GM12878 (cell line): ENCODE measurements around the gene HIVEP3. TPM values are rescaled to one million over a fixed set of nuclear protein-coding genes. Genes with fewer than 3 reads are reported as not detected.

ENCODE experiments used
- ATAC-seq: fragments of 200-7000 bp; cut with Tn5 transposase; 3 replicates; pipeline ENCODE4 v1.9.1; 2020; ENCODE audit warnings: mild to moderate bottlenecking, moderate library complexity
- BruUV-seq: library from RNA; stranded (reverse); fragments of 400-500 nt; replicated peaks from 2 replicates; lab custom pipeline; 2021; lab: Mats Ljungman, UMichigan
- CTCF ChIA-PET: fragments of 300-600 bp; sonication (Branson Sonifier 250); formaldehyde crosslinking; extraction: SDS; loops from one replicate; lab custom pipeline; 2021; ENCODE audit warnings: inconsistent platforms; lab: Yijun Ruan, JAX
- POLR2A ChIA-PET: fragments of 350-600 bp; formaldehyde crosslinking; extraction: SDS; loops from one replicate; lab custom pipeline; 2021; ENCODE audit warnings: inconsistent platforms; lab: Charles Lee
- RAD21 ChIA-PET: fragments of 300-600 bp; sonication (Branson Sonifier 250); formaldehyde crosslinking; loops from one replicate; lab custom pipeline; 2023; ENCODE audit warnings: antibody characterized with exemption; ENCODE audit not compliant: unreplicated experiment; lab: Charles Lee
- SMC1A ChIA-PET: fragments of 300-600 bp; sonication (Branson Sonifier 250); formaldehyde crosslinking; loops from one replicate; lab custom pipeline; 2023; ENCODE audit not compliant: unreplicated experiment, uncharacterized antibody; lab: Charles Lee
- DNase-seq: peaks from one replicate; pipeline ENCODE4 v3.0.0-alpha.2; 2011; ENCODE audit warnings: low read depth, low spot score
- FAIRE-seq: peaks from 3 replicates; lab custom pipeline; 2011; peaks lifted over from hg19 to GRCh38; lab: Jason Lieb, UNC
- H2AFZ ChIP-seq: 2 replicates; pipeline ENCODE4 v1.6.0; 2011; ENCODE audit warnings: low read depth, low read length, control low read depth; ENCODE audit not compliant: control insufficient read depth
- H3K27ac ChIP-seq: 2 replicates; pipeline ENCODE4 v1.5.1; 2011; ENCODE audit warnings: control low read depth; ENCODE audit not compliant: control insufficient read depth, insufficient read depth
- H3K27me3 ChIP-seq, 2 experiments: replicated peaks in 1 of 2; 2 replicates each; pipeline versions ENCODE4 v1.6.0 to v1.6.1; 2011; ENCODE audit warnings: low read length in 1 of 2; ENCODE audit not compliant: control insufficient read depth in 2 of 2, insufficient read depth in 2 of 2
- H3K36me3 ChIP-seq, 2 experiments: 2 replicates each; pipeline ENCODE4 v1.5.1; 2011; ENCODE audit warnings: low read length in 1 of 2; ENCODE audit not compliant: control insufficient read depth in 2 of 2, insufficient read depth in 2 of 2
- H3K4me1 ChIP-seq: 2 replicates; pipeline ENCODE4 v1.6.1; 2011; ENCODE audit warnings: mild to moderate bottlenecking, low read length, moderate library complexity, mixed read lengths; ENCODE audit not compliant: control insufficient read depth, insufficient read depth
- H3K4me2 ChIP-seq: 2 replicates; pipeline ENCODE4 v1.6.0; 2011; ENCODE audit warnings: control low read depth; ENCODE audit not compliant: control insufficient read depth, insufficient read depth
- H3K4me3 ChIP-seq: fragments of 200-600 bp; sonication (generic); 2 replicates; pipeline ENCODE4 v1.5.1; 2016
- H3K79me2 ChIP-seq: 2 replicates; pipeline ENCODE4 v1.6.0; 2011; ENCODE audit warnings: low read length; ENCODE audit not compliant: control insufficient read depth, insufficient read depth
- H3K9ac ChIP-seq: 2 replicates; pipeline ENCODE4 v1.8.0; 2011; ENCODE audit warnings: low read length, control low read depth, mixed read lengths; ENCODE audit not compliant: control insufficient read depth, insufficient read depth
- H3K9me3 ChIP-seq: replicated peaks from 3 replicates; pipeline ENCODE4 v1.5.1; 2011; ENCODE audit warnings: mild to moderate bottlenecking, low read length; ENCODE audit not compliant: control insufficient read depth, insufficient read depth
- H4K20me1 ChIP-seq: 2 replicates; pipeline ENCODE4 v1.6.0; 2011; ENCODE audit not compliant: control insufficient read depth, insufficient read depth
- BRCA1 ChIP-seq: IDR thresholded peaks from 2 replicates; pipeline ENCODE4 v1.6.1; 2011; ENCODE audit warnings: low read depth, low read length, improper control_type of control experiment
- CEBPB ChIP-seq, 2 experiments: fragments of 150-350 bp in 1 of 2; IDR thresholded peaks; 2 replicates each; pipeline ENCODE4 v1.6.1; 2012 to 2014; ENCODE audit warnings: low read depth in 2 of 2, low read length in 2 of 2, borderline replicate concordance in 1 of 2, inconsistent platforms in 1 of 2
- CREB1 ChIP-seq: IDR thresholded peaks from 2 replicates; pipeline ENCODE4 v1.6.1; 2012; ENCODE audit warnings: low read depth, mild to moderate bottlenecking, inconsistent platforms
- DPF2 ChIP-seq: fragments of 450-650 bp; IDR thresholded peaks from 2 replicates; pipeline ENCODE4 v1.6.1; 2017; ENCODE audit warnings: mild to moderate bottlenecking
- EGR1 ChIP-seq, 2 experiments: IDR thresholded peaks; 1 replicate in 1 of 2; 2 replicates in 1 of 2; pipeline ENCODE4 v1.6.1; 2011 to 2012; ENCODE audit warnings: low read depth in 2 of 2, low read length in 2 of 2, borderline replicate concordance in 1 of 2, mild to moderate bottlenecking in 1 of 2, moderate library complexity in 1 of 2
- RAD51 ChIP-seq: fragments of 450-650 bp; IDR thresholded peaks from 2 replicates; pipeline ENCODE4 v1.6.1; 2016; ENCODE audit warnings: moderate library complexity, mild to moderate bottlenecking, inconsistent platforms
- SMAD5 ChIP-seq: IDR thresholded peaks from 2 replicates; pipeline ENCODE4 v1.6.1; 2016; ENCODE audit warnings: antibody characterized with exemption, low read depth
- SPI1 ChIP-seq: IDR thresholded peaks from 2 replicates; pipeline ENCODE4 v1.6.1; 2011; ENCODE audit warnings: low read depth, mild to moderate bottlenecking, low read length, moderate library complexity, borderline replicate concordance; ENCODE audit not compliant: insufficient read depth
- TCF12 ChIP-seq: IDR thresholded peaks from 2 replicates; pipeline ENCODE4 v1.6.1; 2011; ENCODE audit warnings: low read depth, mild to moderate bottlenecking, low read length
- YY1 ChIP-seq: IDR thresholded peaks from 2 replicates; pipeline ENCODE4 v1.6.1; 2011; ENCODE audit warnings: low read depth, mild to moderate bottlenecking, low read length
- WGBS: methylation state at CpG from one replicate; pipeline ENCODE4 v1.1.6; 2016; ENCODE audit warnings: low lambda C conversion rate; ENCODE audit not compliant: insufficient replicate concordance, insufficient coverage; ENCODE audit errors: missing lambda C conversion rate; 5-methylcytosine and 5-hydroxymethylcytosine counted together
- in situ Hi-C: fragments of 300-500 bp; cut with MboI; formaldehyde crosslinking; loops from 9 replicates; pipeline ENCODE4 v1.14.3; 2018; ENCODE audit warnings: mixed read lengths
- intact Hi-C: fragments of 100-400 bp; cut with micrococcal nuclease; formaldehyde crosslinking; loops from one replicate; pipeline ENCODE4 v1.14.2; 2022; ENCODE audit not compliant: unreplicated experiment
- polyA plus RNA-seq, 11 experiments: library from polyadenylated mRNA; depleted of rRNA in 4 of 11; unstranded in 6 of 11; stranded (reverse) in 5 of 11; fragments of >200 nt; fragmentation: Nextera tagmentation in 4 of 11; fragmentation: Illumina TruSeq in 1 of 11; extraction: Ambion mirVana in 4 of 11; extraction: Trizol in 1 of 11; gene quantifications; 1 replicate in 1 of 11; 2 replicates in 10 of 11; pipeline versions ENCODE4 v1.2.1 to v1.2.3, GENCODE V29; 2011 to 2016; ENCODE audit warnings: inconsistent platforms in 2 of 11, missing spikeins in 2 of 11, low read depth in 1 of 11
- total RNA-seq, 4 experiments: library from RNA; depleted of rRNA in 3 of 4; stranded (reverse); fragments of >200 nt in 3 of 4; fragmentation: Illumina TruSeq in 1 of 4; extraction: Trizol in 1 of 4; gene quantifications; 2 replicates each; pipeline versions ENCODE4 v1.2.1 to v1.2.3, GENCODE V29; 2013 to 2021
- TF ChIP-seq, protein P1 (sequence below): fragments of 450-650 bp; IDR thresholded peaks from 2 replicates; pipeline ENCODE4 v1.6.1; 2016; ENCODE audit warnings: mild to moderate bottlenecking
- TF ChIP-seq, protein P2 (sequence below): IDR thresholded peaks from 2 replicates; pipeline ENCODE4 v1.6.1; 2011; ENCODE audit warnings: borderline replicate concordance, low read depth, mild to moderate bottlenecking, moderate library complexity, mixed read lengths, low read length; ENCODE audit not compliant: insufficient read depth; ENCODE audit errors: extremely low read length
- TF ChIP-seq, protein P3 (sequence below): IDR thresholded peaks from 2 replicates; pipeline ENCODE4 v1.6.1; 2012; ENCODE audit warnings: low read depth, low read length, improper control_type of control experiment

The HIVEP3 gene
- total and polyA plus RNA-seq, 10 of the 15 experiments (the other 5 are each of a cell fraction or from before 2014, with no cell fraction given) = 1.8 to 13.6 (median 3.8) TPM

DNA sequence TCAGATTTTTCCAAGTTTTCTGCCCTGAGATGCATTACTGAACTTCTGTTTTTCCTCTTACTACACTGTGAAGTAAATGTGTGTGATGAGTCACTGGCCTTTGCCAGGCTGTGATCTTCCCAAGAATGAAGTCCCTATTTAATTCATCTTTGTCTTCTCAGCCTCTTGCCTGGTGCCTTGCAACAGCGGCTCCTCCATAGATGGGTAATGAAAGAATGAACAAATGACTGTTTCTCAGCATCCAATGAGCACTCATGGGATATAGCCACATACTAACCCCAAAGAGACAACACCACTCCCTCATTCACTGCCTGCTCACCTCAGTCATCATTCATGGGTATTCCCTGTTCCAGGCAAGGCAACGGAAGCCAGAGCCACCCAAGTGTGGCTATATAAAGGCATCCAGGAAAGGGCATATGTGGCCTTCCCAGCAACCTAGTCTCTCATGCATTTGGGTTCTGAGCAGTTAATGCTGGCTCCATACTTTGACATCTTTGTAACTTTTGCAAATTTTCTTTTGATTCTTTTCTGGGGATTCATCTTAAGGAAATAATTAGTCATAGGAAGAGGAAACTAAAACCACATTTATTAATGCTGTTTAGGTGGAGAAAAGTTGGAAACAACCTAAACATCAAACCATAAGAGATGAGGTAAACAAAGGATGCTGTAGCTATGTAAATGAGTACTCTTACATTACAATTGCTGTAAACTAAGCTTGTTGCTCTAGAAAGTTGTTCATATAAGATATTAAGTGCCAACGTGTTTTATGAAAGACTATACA is 71.9 kb downstream of the HIVEP3 start:
- DNase-seq (no peak), FAIRE-seq (no peak), ATAC-seq (no peak)
- 17% methylated on average over 3 of the region's 3 CpGs for WGBS
- in situ Hi-C loops (no loop called here), intact Hi-C loops (no loop called here)
- Histone ChIP-seq H3K27ac (no peak overlapping the region), H3K9me3 (no peaks in the 10 kb centered on the region), H3K4me2 (no peak overlapping the region), H3K4me3 (no peak overlapping the region), H3K36me3 (no peaks in the 10 kb centered on the region; a peak in 1 of 4 replicates), H3K79me2 (no peaks in the 10 kb centered on the region), H3K9ac (no peak overlapping the region), H2AFZ (no peak overlapping the region), H4K20me1 (no peaks in the 10 kb centered on the region), H3K4me1 (no peaks in the 10 kb centered on the region; the same call in 1 of the 2 replicates), H3K27me3 (no peaks in the 10 kb centered on the region)
- TF ChIP-seq YY1 (no peak), SMAD5 (no peak)
- CTCF ChIA-PET = interaction anchor here (2.1 kb wide), 1 partner anchor 35 kb away, joined by 6 read pairs; no protein-coding TSS in a partner anchor
- RAD21 ChIA-PET = no interaction called here
- SMC1A ChIA-PET = interaction anchor here (0.8 to 1.2 kb wide), 2 partner anchors 16 to 17 kb away, joined by 4 read pairs; no protein-coding TSS in a partner anchor
- no TSS peak for BruUV-seq
- POLR2A ChIA-PET = no interaction called here

DNA sequence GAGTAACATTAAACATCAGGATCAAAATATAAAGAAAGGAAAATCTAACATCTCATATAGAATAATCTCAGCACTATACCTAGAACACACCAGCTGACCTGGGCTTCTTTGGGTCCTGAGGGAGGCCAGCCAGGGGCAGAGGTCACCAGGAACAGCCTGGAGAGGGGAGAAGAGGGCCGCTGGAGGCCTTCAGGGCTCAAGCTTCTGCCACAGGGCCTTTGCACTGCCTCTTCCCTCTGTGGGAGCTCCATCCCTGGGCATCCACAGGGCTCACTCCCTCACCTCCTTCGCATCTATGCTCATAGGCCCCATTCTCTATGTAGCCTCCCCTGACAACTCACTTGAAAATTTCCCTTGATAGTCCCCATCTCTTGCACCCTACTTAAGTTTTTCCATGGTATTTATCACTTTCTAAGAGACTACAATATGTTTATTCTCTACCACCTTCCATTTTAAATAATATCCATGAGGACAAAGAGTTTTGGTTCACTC is 73.9 kb downstream of the HIVEP3 start:
- no peak for DNase-seq
- intact Hi-C loops = no loop called here
- no peaks in the 10 kb centered on the region for H4K20me1 ChIP-seq
- ATAC-seq = no peak
- ChIA-PET CTCF (interaction anchor here (1.2 kb wide), 1 partner anchor 33 kb away, joined by 4 read pairs; no protein-coding TSS in a partner anchor), POLR2A (no interaction called here), SMC1A (no interaction called here), RAD21 (no interaction called here)
- no peak overlapping the region for H3K4me3 ChIP-seq
- H3K4me2 ChIP-seq = no peak overlapping the region
- no peak overlapping the region for H3K27ac ChIP-seq
- H3K9ac ChIP-seq = no peak overlapping the region
- H3K36me3 ChIP-seq = no peaks in the 10 kb centered on the region; a peak in 1 of 4 replicates
- no peaks in the 10 kb centered on the region for H3K9me3 ChIP-seq
- H3K79me2 ChIP-seq = no peaks in the 10 kb centered on the region
- H3K4me1 ChIP-seq = no peaks in the 10 kb centered on the region
- BruUV-seq = no TSS peak
- in situ Hi-C loops = no loop called here
- no peak for FAIRE-seq
- no peaks in the 10 kb centered on the region for H3K27me3 ChIP-seq
- 33% methylated on average over 2 of the region's 2 CpGs for WGBS
- no peak overlapping the region for H2AFZ ChIP-seq
- no peak for TF ChIP-seq SMAD5
- no peak for TF ChIP-seq CEBPB (IDR thresholded peaks at IDR 0.05; ENCODE audit: borderline replicate concordance in 1 of 2, low read depth in 2 of 2, low read length in 2 of 2)
- TF ChIP-seq BRCA1 = no peak
- no peak for TF ChIP-seq CREB1
- TF ChIP-seq, protein P1, sequence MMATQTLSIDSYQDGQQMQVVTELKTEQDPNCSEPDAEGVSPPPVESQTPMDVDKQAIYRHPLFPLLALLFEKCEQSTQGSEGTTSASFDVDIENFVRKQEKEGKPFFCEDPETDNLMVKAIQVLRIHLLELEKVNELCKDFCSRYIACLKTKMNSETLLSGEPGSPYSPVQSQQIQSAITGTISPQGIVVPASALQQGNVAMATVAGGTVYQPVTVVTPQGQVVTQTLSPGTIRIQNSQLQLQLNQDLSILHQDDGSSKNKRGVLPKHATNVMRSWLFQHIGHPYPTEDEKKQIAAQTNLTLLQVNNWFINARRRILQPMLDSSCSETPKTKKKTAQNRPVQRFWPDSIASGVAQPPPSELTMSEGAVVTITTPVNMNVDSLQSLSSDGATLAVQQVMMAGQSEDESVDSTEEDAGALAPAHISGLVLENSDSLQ = no peak
- no peak for TF ChIP-seq DPF2
- no peak for TF ChIP-seq TCF12
- TF ChIP-seq SPI1 = no peak
- no peak for TF ChIP-seq EGR1 (IDR thresholded peaks at IDR 0.05; ENCODE audit: borderline replicate concordance in 1 of 2, low read depth in 2 of 2, low read length in 2 of 2)
- TF ChIP-seq, protein P2, sequence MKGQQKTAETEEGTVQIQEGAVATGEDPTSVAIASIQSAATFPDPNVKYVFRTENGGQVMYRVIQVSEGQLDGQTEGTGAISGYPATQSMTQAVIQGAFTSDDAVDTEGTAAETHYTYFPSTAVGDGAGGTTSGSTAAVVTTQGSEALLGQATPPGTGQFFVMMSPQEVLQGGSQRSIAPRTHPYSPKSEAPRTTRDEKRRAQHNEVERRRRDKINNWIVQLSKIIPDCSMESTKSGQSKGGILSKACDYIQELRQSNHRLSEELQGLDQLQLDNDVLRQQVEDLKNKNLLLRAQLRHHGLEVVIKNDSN = no peak
- no peak for TF ChIP-seq RAD51
- TF ChIP-seq, protein P3, sequence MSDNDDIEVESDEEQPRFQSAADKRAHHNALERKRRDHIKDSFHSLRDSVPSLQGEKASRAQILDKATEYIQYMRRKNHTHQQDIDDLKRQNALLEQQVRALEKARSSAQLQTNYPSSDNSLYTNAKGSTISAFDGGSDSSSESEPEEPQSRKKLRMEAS = no peak
